M059J (cell line): Measurements from ENCODE around the gene AFDN. TPM values are rescaled to one million over a fixed set of nuclear protein-coding genes. Genes with fewer than 3 reads are reported as not detected.

Source experiments
- DNase-seq: peaks from one replicate; pipeline ENCODE4 v3.0.0-alpha.2; 2012; ENCODE audit warnings: low read depth
- total RNA-seq: library from RNA; depleted of rRNA; stranded (reverse); fragments of >200 nt; shearing (Covaris generic); gene quantifications from 2 replicates; pipeline ENCODE4 v1.2.3, GENCODE V29; 2014

Gene AFDN
- total RNA-seq, 1 experiment from 2014 or later = 32.3 TPM

- no peak for DNase-seq
Measured at GRCh38 chr6:167872538-167873210, 46.0 kb downstream of the AFDN start.

GRCh38 chr6:167877994-167878779, 51.5 kb downstream of the AFDN start:
- no peak for DNase-seq

- no peak for DNase-seq
Measured at GRCh38 chr6:167879612-167880011, 52.9 kb downstream of the AFDN start.

- DNase-seq = no peak
Measured at GRCh38 chr6:167881327-167881726, 54.6 kb downstream of the AFDN start.

- no peak for DNase-seq
Measured at GRCh38 chr6:167882244-167882643, 55.5 kb downstream of the AFDN start.

GRCh38 chr6:167888098-167888497, 61.4 kb downstream of the AFDN start:
- no peak for DNase-seq

GRCh38 chr6:167892835-167893815, 66.4 kb downstream of the AFDN start:
- DNase-seq = peak; percentile 81

- DNase-seq = no peak
Measured at GRCh38 chr6:167894965-167895364, 68.3 kb downstream of the AFDN start.

GRCh38 chr6:167896648-167897047, 69.9 kb downstream of the AFDN start:
- DNase-seq = no peak

- peak; percentile 50 for DNase-seq
Measured at GRCh38 chr6:167898673-167899311, 72.1 kb downstream of the AFDN start.

GRCh38 chr6:167904791-167905190, 78.1 kb downstream of the AFDN start:
- no peak for DNase-seq

- DNase-seq = no peak
Measured at GRCh38 chr6:167906899-167907298, 80.2 kb downstream of the AFDN start.

- DNase-seq = peak; percentile 50
Measured at GRCh38 chr6:167907837-167908681, 81.3 kb downstream of the AFDN start.

GRCh38 chr6:167910007-167910406, 83.3 kb downstream of the AFDN start:
- no peak for DNase-seq

GRCh38 chr6:167910652-167911051, 83.9 kb downstream of the AFDN start:
- no peak for DNase-seq

- DNase-seq = no peak
Measured at GRCh38 chr6:167912494-167912893, 85.8 kb downstream of the AFDN start.

- no peak for DNase-seq
Measured at GRCh38 chr6:167913699-167914098, 87.0 kb downstream of the AFDN start.

- no peak for DNase-seq
Measured at GRCh38 chr6:167915139-167915538, 88.4 kb downstream of the AFDN start.

GRCh38 chr6:167917551-167918154, 90.9 kb downstream of the AFDN start:
- no peak for DNase-seq
